ENCODE data around the gene ZNF879.

GRCh38 chr5:179033004-179033580 is 9.5 kb downstream of the ZNF879 start:
- no peak for TF ChIP-seq CTCF (conservative IDR thresholded peaks at IDR 0.05; ENCODE audit: low read depth, low read length)
- no peak for TF ChIP-seq EZH2 (IDR thresholded peaks at IDR 0.05; ENCODE audit: borderline replicate concordance, low read depth, low read length, poor library complexity, severe bottlenecking)

Measured in A673 (cell line).